ENCODE results near the gene WNT7B.

WNT7B gene

DNA sequence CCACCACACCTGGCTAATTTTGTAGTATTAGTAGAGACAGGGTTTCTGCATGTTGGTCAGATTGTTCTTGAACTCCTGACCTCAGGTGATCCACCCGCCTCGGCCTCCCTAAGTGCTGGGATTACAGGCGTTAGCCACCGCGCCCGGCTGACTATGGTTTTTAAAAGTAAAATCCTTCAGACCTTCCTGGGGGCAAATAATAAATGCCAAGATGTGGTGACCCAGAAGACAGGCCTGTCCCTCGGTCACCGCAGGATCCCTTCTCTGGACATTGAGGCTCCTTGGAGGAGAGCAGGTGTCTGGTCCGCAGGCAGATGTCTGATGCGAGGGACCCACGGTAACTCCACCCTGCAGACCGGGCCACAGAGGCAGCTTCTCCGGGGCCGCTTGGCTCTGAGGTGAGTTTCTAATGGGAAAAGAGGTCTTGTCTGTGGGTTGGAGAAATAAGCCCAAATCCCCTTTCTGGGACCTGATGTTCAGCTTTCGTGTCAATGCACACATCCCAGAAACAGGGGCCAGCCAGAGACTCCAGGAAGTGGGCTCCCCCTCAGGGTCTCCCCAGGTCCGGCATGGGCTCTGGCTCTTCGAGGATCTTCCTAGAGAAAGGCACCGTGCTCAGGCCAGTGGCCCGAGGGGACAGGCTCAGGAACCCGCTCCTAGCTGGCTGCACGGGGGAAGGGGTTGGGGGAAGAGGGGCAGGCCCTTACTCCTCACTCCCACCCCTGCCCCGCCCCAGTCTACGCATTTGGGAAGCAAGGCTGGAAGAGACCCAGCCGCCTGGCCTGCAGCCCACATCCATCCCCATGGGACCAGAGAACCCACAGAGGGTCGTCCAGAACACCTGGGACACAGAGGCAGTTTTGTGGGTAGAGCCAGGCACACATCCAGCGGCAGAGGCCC lies 100.6 kb downstream of the WNT7B start:
- no peak for DNase-seq (ENCODE audit: low read depth in 2 of 2)

DNA sequence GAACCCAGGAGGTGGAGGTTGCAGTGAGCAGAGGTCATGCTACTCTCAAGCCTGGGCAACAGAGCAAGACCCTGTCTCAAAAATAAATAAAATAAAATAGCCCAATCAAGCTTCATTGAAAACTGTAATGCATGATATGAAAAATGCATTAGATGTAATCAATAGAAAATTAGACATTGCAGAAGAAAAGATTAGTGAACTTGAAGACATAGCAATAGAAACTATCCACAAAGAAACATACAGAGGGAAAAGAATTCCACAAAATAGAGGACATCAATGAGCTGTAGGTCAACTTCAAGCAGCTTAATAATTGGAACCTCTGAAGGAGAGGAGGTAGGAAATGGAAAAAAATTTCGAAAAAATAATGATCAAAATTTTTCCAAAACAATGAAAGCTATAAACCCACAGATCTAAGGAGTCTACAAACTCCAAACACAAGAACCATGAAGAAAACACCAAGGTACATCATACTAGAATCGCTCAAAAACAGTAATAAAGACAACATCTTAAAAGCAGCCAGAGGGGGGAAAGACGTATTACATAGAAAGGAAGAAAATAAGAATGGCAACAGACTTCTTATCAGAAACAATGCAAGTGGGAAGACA lies 104.2 kb downstream of the WNT7B start:
- DNase-seq (ENCODE audit: low read depth in 2 of 2) = no peak

DNA sequence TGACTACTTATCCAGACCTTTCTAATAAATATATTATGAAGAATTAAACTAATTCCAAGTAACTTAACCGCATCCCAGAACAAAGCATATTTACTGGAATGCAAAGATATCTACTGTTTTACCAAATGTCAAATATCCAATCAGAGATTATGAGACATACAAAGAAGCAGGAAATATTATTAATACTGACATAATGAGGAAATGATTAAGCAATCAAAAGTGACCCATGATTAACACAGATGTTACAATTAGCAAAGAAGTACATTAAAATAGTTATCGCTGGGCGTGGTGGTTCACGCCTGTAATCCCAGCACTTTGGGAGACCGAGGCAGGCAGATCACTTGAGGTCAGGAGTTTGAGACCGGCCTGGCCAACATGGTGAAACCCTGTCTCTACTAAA lies 105.2 kb downstream of the WNT7B start:
- no peak for DNase-seq (ENCODE audit: low read depth in 2 of 2)

Measured in stimulated activated CD8-positive, alpha-beta memory T cell treated with anti-CD3 and anti-CD28 coated beads, Interleukin-2, amount 100 ng/mL, for 48 hours (primary cell).